ENCODE results near the gene DLG3. TPM values are rescaled to one million over a fixed set of nuclear protein-coding genes. Genes with fewer than 3 reads are reported as not detected.

The DLG3 gene
- polyA plus RNA-seq, 1 donor from 2014 or later: 66.5 TPM

- no peak overlapping the region for H2AFZ ChIP-seq (ENCODE audit: low read depth, low read length)
- no peaks in the 10 kb centered on the region for H4K20me1 ChIP-seq (ENCODE audit: insufficient read depth)
- no peak overlapping the region for H3K4me2 ChIP-seq (ENCODE audit: low read length)
- no peaks in the 10 kb centered on the region for H3K36me3 ChIP-seq (ENCODE audit: insufficient read depth, low read length)
- no peak overlapping the region for H3K27ac ChIP-seq (ENCODE audit: low read length)
- no peaks in the 10 kb centered on the region for H3K27me3 ChIP-seq (ENCODE audit: insufficient read depth, low read depth, low read length)
- no peak for TF ChIP-seq TAF1 (IDR thresholded peaks at IDR 0.05; ENCODE audit: low read depth)
- TF ChIP-seq MXI1 (conservative IDR thresholded peaks at IDR 0.05; ENCODE audit: poor library complexity, severe bottlenecking): no peak
- no peak for TF ChIP-seq RAD21 (conservative IDR thresholded peaks at IDR 0.05)
- no peak for TF ChIP-seq EP300 (conservative IDR thresholded peaks at IDR 0.05; ENCODE audit: poor library complexity, severe bottlenecking)
- TF ChIP-seq EZH2 (IDR thresholded peaks at IDR 0.05; ENCODE audit: borderline replicate concordance, insufficient read depth, low read length, poor library complexity, severe bottlenecking): no peak
- no peak for TF ChIP-seq REST (IDR thresholded peaks at IDR 0.05; ENCODE audit: borderline replicate concordance)
- TF ChIP-seq SMC3 (conservative IDR thresholded peaks at IDR 0.05; ENCODE audit: poor library complexity): no peak
- TF ChIP-seq POLR2AphosphoS5 (IDR thresholded peaks at IDR 0.05): no peak
- no peak for TF ChIP-seq CTCF (IDR thresholded peaks at IDR 0.05; ENCODE audit: poor library complexity, severe bottlenecking)
- H3F3A ChIP-seq (ENCODE audit: insufficient read depth, low read length, poor library complexity, severe bottlenecking): no peaks in the 10 kb centered on the region
- no peak overlapping the region for H3K9ac ChIP-seq (ENCODE audit: low read length)
- H3K4me3 ChIP-seq (ENCODE audit: low read length): no peak overlapping the region
- no peaks in the 10 kb centered on the region for H3K9me2 ChIP-seq (ENCODE audit: insufficient read depth, low read length)
- no peaks in the 10 kb centered on the region for H3K79me2 ChIP-seq (replicated peaks; ENCODE audit: insufficient read depth, low read length)
- H3K9me3 ChIP-seq (ENCODE audit: low read length): no peaks in the 10 kb centered on the region
Measured at GRCh38 chrX:70496491-70496890, 51.9 kb downstream of the DLG3 start.

- H3K27me3 ChIP-seq (ENCODE audit: insufficient read depth, low read depth, low read length): no peaks in the 10 kb centered on the region
- H3K9me3 ChIP-seq (ENCODE audit: low read length): no peaks in the 10 kb centered on the region
- H3K79me2 ChIP-seq (replicated peaks; ENCODE audit: insufficient read depth, low read length): no peaks in the 10 kb centered on the region
- no peak overlapping the region for H3K4me3 ChIP-seq (ENCODE audit: low read length)
- no peaks in the 10 kb centered on the region for H3K9me2 ChIP-seq (ENCODE audit: insufficient read depth, low read length)
- no peak overlapping the region for H3K27ac ChIP-seq (ENCODE audit: low read length)
- H3K4me2 ChIP-seq (ENCODE audit: low read length): no peak overlapping the region
- TF ChIP-seq POLR2AphosphoS5 (IDR thresholded peaks at IDR 0.05) (no peak), EZH2 (IDR thresholded peaks at IDR 0.05; ENCODE audit: borderline replicate concordance, insufficient read depth, low read length, poor library complexity, severe bottlenecking) (no peak), EP300 (conservative IDR thresholded peaks at IDR 0.05; ENCODE audit: poor library complexity, severe bottlenecking) (no peak), SMC3 (conservative IDR thresholded peaks at IDR 0.05; ENCODE audit: poor library complexity) (no peak), RAD21 (conservative IDR thresholded peaks at IDR 0.05) (no peak)
- H4K20me1 ChIP-seq (ENCODE audit: insufficient read depth): no peaks in the 10 kb centered on the region
- H3K36me3 ChIP-seq (ENCODE audit: insufficient read depth, low read length): no peaks in the 10 kb centered on the region
- H3K9ac ChIP-seq (ENCODE audit: low read length): no peak overlapping the region
- H3F3A ChIP-seq (ENCODE audit: insufficient read depth, low read length, poor library complexity, severe bottlenecking): no peaks in the 10 kb centered on the region
- no peak overlapping the region for H2AFZ ChIP-seq (ENCODE audit: low read depth, low read length)
Measured at GRCh38 chrX:70497026-70497425, 52.4 kb downstream of the DLG3 start.

All from neural cell (in vitro differentiated cells).